Measurements from ENCODE around the gene LARGE1. TPM values are rescaled to one million over a fixed set of nuclear protein-coding genes. Genes with fewer than 3 reads are reported as not detected.

The LARGE1 gene
- total and polyA plus RNA-seq, 2 of the 8 experiments (the other 6 are each of a cell fraction or from before 2014, with no cell fraction given), result 43.7 to 83.0 TPM

DNA sequence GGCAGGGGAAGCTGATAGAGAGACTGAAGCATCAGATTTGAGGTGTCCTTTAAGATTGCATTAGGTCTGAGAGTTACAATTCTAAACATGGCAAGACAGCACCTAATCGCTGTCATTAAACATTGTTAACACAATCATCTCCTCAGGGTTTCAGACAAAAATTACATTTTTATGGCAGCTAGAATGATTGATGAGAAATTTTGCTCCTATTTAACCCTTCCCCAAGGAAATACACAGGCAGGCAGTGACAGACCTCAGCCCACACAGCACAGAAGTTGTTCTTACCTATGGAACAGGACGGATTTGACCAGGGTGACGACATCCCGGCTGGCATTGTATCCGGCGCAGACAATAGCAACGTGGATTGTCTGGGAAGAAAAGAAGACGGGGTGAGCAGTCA, 294.3 kb downstream of the LARGE1 start:
- H2BK20ac ChIP-seq (ENCODE audit: low read length), result no peak overlapping the region
- H3K36me3 ChIP-seq (ENCODE audit: control insufficient read depth in 2 of 4, insufficient read depth in 4 of 4, low read length in 3 of 4), result peaks cover 2 to 8% (median 5%) of the 10 kb centered on the region in 4 experiments; a peak in 5 of 8 replicates
- no peak overlapping the region for H3K9ac ChIP-seq (replicated peaks in 1 of 4; ENCODE audit: extremely low read depth in 1 of 4, low read depth in 3 of 4, low read length in 3 of 4)
- H3K4ac ChIP-seq (replicated peaks; ENCODE audit: insufficient read length, low read depth, low read length), result no peak overlapping the region
- POLR2A ChIA-PET (ENCODE audit: partially characterized antibody), result interaction anchor here (0.5 kb wide), 1 partner anchor 166 kb away, joined by 3 read pairs; no protein-coding TSS in a partner anchor
- no peaks in the 10 kb centered on the region for H3K4me1 ChIP-seq (replicated peaks in 1 of 4; ENCODE audit: control insufficient read depth in 3 of 4, insufficient read depth in 4 of 4, low read length in 3 of 4)
- no peak overlapping the region for H3K14ac ChIP-seq (ENCODE audit: insufficient read length)
- DNase-seq (ENCODE audit: low read depth in 1 of 2, low spot score in 2 of 2) (no peak), FAIRE-seq (no peak)
- H3K23ac ChIP-seq (ENCODE audit: insufficient read length), result no peak overlapping the region
- peaks cover 3% of the 10 kb centered on the region for H3K79me1 ChIP-seq (ENCODE audit: low read depth, low read length)
- no peaks in the 10 kb centered on the region for H3K9me3 ChIP-seq (ENCODE audit: insufficient read depth in 2 of 2, low read depth in 1 of 2, low read length in 1 of 2)
- no peak overlapping the region for H2BK15ac ChIP-seq (ENCODE audit: low read length)
- no peak overlapping the region for H2BK12ac ChIP-seq (ENCODE audit: low read depth, low read length)
- no peak for TF ChIP-seq SP2 (IDR thresholded peaks at IDR 0.05; ENCODE audit: low read length)
- H2BK120ac ChIP-seq (replicated peaks; ENCODE audit: low read depth, low read length), result no peak overlapping the region
- H3K23me2 ChIP-seq (ENCODE audit: low read depth, low read length), result no peaks in the 10 kb centered on the region
- 85% methylated on average over 8 of the region's 8 CpGs; no CpG with 5 or more reads in 1 of the 2 experiments for WGBS, 2 experiments (ENCODE audit: extremely low coverage in 1 of 2, insufficient coverage in 1 of 2, insufficient read length in 1 of 2, insufficient replicate concordance in 2 of 2, low coverage in 1 of 2, low lambda C conversion rate in 2 of 2, missing lambda C conversion rate in 1 of 2)
- H2AK5ac ChIP-seq (ENCODE audit: low read depth, low read length), result no peak overlapping the region
- H4K20me1 ChIP-seq (replicated peaks in 1 of 2; ENCODE audit: control insufficient read depth in 1 of 2, insufficient read depth in 2 of 2, low read length in 2 of 2), result peaks cover 0 to 1% of the 10 kb centered on the region in 2 experiments
- H4K5ac ChIP-seq (ENCODE audit: insufficient read length, low read depth, low read length), result no peak overlapping the region
- no peak overlapping the region for H3K18ac ChIP-seq (ENCODE audit: extremely low read depth, low read length)
- no peak overlapping the region for H4K91ac ChIP-seq (replicated peaks; ENCODE audit: insufficient read length, low read length)
- CTCF ChIA-PET (ENCODE audit: partially characterized antibody), result no interaction called here
- H3K4me2 ChIP-seq (ENCODE audit: insufficient read depth in 1 of 2, low read depth in 2 of 2, low read length in 2 of 2), result no peak overlapping the region
- no peak overlapping the region for H2AFZ ChIP-seq (ENCODE audit: low read length)
- H3K56ac ChIP-seq (replicated peaks; ENCODE audit: insufficient read length, low read depth, low read length), result no peak overlapping the region
- no peak overlapping the region for H2BK5ac ChIP-seq (ENCODE audit: low read depth, low read length)
- no peak overlapping the region for H4K8ac ChIP-seq (ENCODE audit: extremely low read depth, insufficient read depth, low read length)
- no peaks in the 10 kb centered on the region for H3K27me3 ChIP-seq (replicated peaks in 1 of 4; ENCODE audit: control insufficient read depth in 3 of 4, extremely low read depth in 1 of 4, insufficient read depth in 3 of 4, low read length in 3 of 4)
- H3K79me2 ChIP-seq (ENCODE audit: control insufficient read depth in 1 of 2, insufficient read depth in 2 of 2, low read length in 2 of 2), result peaks cover 0 to 4% of the 10 kb centered on the region in 2 experiments; a peak in 2 of 4 replicates
- no peak overlapping the region for H3K4me3 ChIP-seq (ENCODE audit: extremely low read depth in 1 of 4, insufficient read depth in 2 of 4, low read depth in 3 of 4, low read length in 4 of 4)
- no peak overlapping the region for H3K27ac ChIP-seq (ENCODE audit: low read depth, low read length)
